H1 (cell line): ENCODE measurements around the gene SAAL1. TPM values are rescaled to one million over a fixed set of nuclear protein-coding genes. Genes with fewer than 3 reads are reported as not detected.

Experiments used
- CTCF ChIA-PET: fragments of 300-600 bp; sonication (Branson Sonifier 250); formaldehyde crosslinking; loops from one replicate; lab custom pipeline; 2021; ENCODE audit not compliant: partially characterized antibody; lab: Charles Lee
- POLR2A ChIA-PET: fragments of 300-600 bp; sonication (Branson Sonifier 250); formaldehyde crosslinking; loops from one replicate; lab custom pipeline; 2021; ENCODE audit warnings: inconsistent platforms; ENCODE audit not compliant: partially characterized antibody; lab: Charles Lee
- DNase-seq, 2 experiments: peaks; one replicate each; pipeline versions ENCODE4 v3.0.0 to v3.0.0-alpha.2; 2010 to 2022; ENCODE audit warnings: low spot score in 2 of 2, low read depth in 1 of 2, mixed read lengths in 1 of 2
- FAIRE-seq: peaks from 2 replicates; lab custom pipeline; 2011; peaks lifted over from hg19 to GRCh38; lab: Jason Lieb, UNC
- H2AFZ ChIP-seq: 2 replicates; pipeline ENCODE4 v1.8.1; 2012; ENCODE audit warnings: low read length, inconsistent platforms
- H2AK5ac ChIP-seq: 2 replicates; pipeline ENCODE4 v1.6.1; 2013; ENCODE audit warnings: low read depth, low read length
- H2BK120ac ChIP-seq: replicated peaks from 2 replicates; pipeline ENCODE3; 2013; ENCODE audit warnings: low read depth, low read length, inconsistent platforms
- H2BK12ac ChIP-seq: 2 replicates; pipeline ENCODE4 v1.6.1; 2013; ENCODE audit warnings: low read depth, low read length
- H2BK15ac ChIP-seq: 2 replicates; pipeline ENCODE4 v1.6.1; 2013; ENCODE audit warnings: low read length
- H2BK20ac ChIP-seq: 2 replicates; pipeline ENCODE4 v1.6.1; 2013; ENCODE audit warnings: low read length
- H2BK5ac ChIP-seq: 2 replicates; pipeline ENCODE4 v1.6.1; 2013; ENCODE audit warnings: low read depth, low read length
- H3K14ac ChIP-seq: 2 replicates; pipeline ENCODE4 v1.6.1; 2013; ENCODE audit warnings: inconsistent platforms; ENCODE audit not compliant: insufficient read length
- H3K18ac ChIP-seq: 2 replicates; pipeline ENCODE4 v1.6.1; 2013; ENCODE audit warnings: low read length; ENCODE audit errors: extremely low read depth
- H3K23ac ChIP-seq: 2 replicates; pipeline ENCODE4 v1.6.1; 2013; ENCODE audit warnings: inconsistent platforms; ENCODE audit not compliant: insufficient read length
- H3K23me2 ChIP-seq: 2 replicates; pipeline ENCODE4 v1.6.1; 2013; ENCODE audit warnings: low read depth, low read length
- H3K27ac ChIP-seq: 2 replicates; pipeline ENCODE4 v1.6.1; 2011; ENCODE audit warnings: low read depth, low read length, inconsistent platforms
- H3K27me3 ChIP-seq, 4 experiments: replicated peaks in 1 of 4; 1 replicate in 1 of 4; 2 replicates in 3 of 4; pipeline versions ENCODE4 v1.6.1 to v1.8.1; 2011 to 2013; ENCODE audit warnings: low read length in 3 of 4, mild to moderate bottlenecking in 3 of 4, inconsistent platforms in 2 of 4, mixed read lengths in 2 of 4, moderate library complexity in 1 of 4; ENCODE audit not compliant: control insufficient read depth in 3 of 4, insufficient read depth in 3 of 4; ENCODE audit errors: extremely low read depth in 1 of 4
- H3K36me3 ChIP-seq, 4 experiments: 2 replicates each; pipeline versions ENCODE4 v1.6.1 to v1.8.1; 2011 to 2013; ENCODE audit warnings: mild to moderate bottlenecking in 4 of 4, low read length in 3 of 4, moderate library complexity in 2 of 4, control low read depth in 1 of 4, inconsistent platforms in 1 of 4; ENCODE audit not compliant: insufficient read depth in 4 of 4, control insufficient read depth in 2 of 4
- H3K4ac ChIP-seq: replicated peaks from 2 replicates; pipeline ENCODE3; 2013; ENCODE audit warnings: low read length, low read depth, mixed read lengths, inconsistent platforms; ENCODE audit not compliant: insufficient read length
- H3K4me1 ChIP-seq, 4 experiments: replicated peaks in 1 of 4; 1 replicate in 1 of 4; 2 replicates in 3 of 4; pipeline versions ENCODE4 v1.6.1 to v1.8.1; 2011 to 2013; ENCODE audit warnings: low read length in 3 of 4, inconsistent platforms in 2 of 4, mixed read lengths in 1 of 4; ENCODE audit not compliant: insufficient read depth in 4 of 4, control insufficient read depth in 3 of 4
- H3K4me2 ChIP-seq, 2 experiments: 2 replicates each; pipeline versions ENCODE4 v1.6.1 to v1.8.1; 2011 to 2013; ENCODE audit warnings: low read depth in 2 of 2, low read length in 2 of 2, control low read depth in 1 of 2, inconsistent platforms in 1 of 2, mild to moderate bottlenecking in 1 of 2; ENCODE audit not compliant: insufficient read depth in 1 of 2
- H3K4me3 ChIP-seq, 4 experiments: fragments of 200-600, 300-600 bp in 1 of 4; sonication (generic), shearing (Covaris generic), sonication (Bioruptor Twin) in 1 of 4; 2 replicates each; pipeline versions ENCODE4 v1.5.1 to v1.8.1; 2011 to 2016; ENCODE audit warnings: low read length in 4 of 4, low read depth in 3 of 4, control low read depth in 2 of 4, inconsistent platforms in 2 of 4, mild to moderate bottlenecking in 2 of 4, mixed read lengths in 1 of 4, moderate library complexity in 1 of 4; ENCODE audit not compliant: insufficient read depth in 2 of 4; ENCODE audit errors: extremely low read depth in 1 of 4
- H3K56ac ChIP-seq: replicated peaks from 2 replicates; pipeline ENCODE3; 2013; ENCODE audit warnings: low read depth, mild to moderate bottlenecking, mixed read lengths, low read length, inconsistent platforms; ENCODE audit not compliant: insufficient read length
- H3K79me1 ChIP-seq: 2 replicates; pipeline ENCODE4 v1.6.1; 2013; ENCODE audit warnings: low read depth, low read length, control low read depth
- H3K79me2 ChIP-seq, 2 experiments: 2 replicates each; pipeline versions ENCODE4 v1.6.1 to v1.8.1; 2012 to 2013; ENCODE audit warnings: low read length in 2 of 2, mild to moderate bottlenecking in 2 of 2, inconsistent platforms in 1 of 2; ENCODE audit not compliant: insufficient read depth in 2 of 2, control insufficient read depth in 1 of 2
- H3K9ac ChIP-seq, 4 experiments: replicated peaks in 1 of 4; 1 replicate in 1 of 4; 2 replicates in 3 of 4; pipeline versions ENCODE4 v1.6.1 to v1.8.1; 2011 to 2013; ENCODE audit warnings: low read depth in 3 of 4, low read length in 3 of 4, control low read depth in 2 of 4, mild to moderate bottlenecking in 2 of 4, moderate library complexity in 2 of 4, inconsistent platforms in 1 of 4; ENCODE audit errors: extremely low read depth in 1 of 4
- H3K9me3 ChIP-seq, 2 experiments: 2 replicates each; pipeline versions ENCODE4 v1.6.1 to v1.8.1; 2012 to 2013; ENCODE audit warnings: mild to moderate bottlenecking in 2 of 2, moderate library complexity in 2 of 2, control low read depth in 1 of 2, inconsistent platforms in 1 of 2, low read depth in 1 of 2, low read length in 1 of 2, mixed read lengths in 1 of 2; ENCODE audit not compliant: insufficient read depth in 2 of 2
- H4K20me1 ChIP-seq, 2 experiments: replicated peaks in 1 of 2; 2 replicates each; pipeline versions ENCODE3 to v1.8.1; 2011 to 2013; ENCODE audit warnings: inconsistent platforms in 2 of 2, low read length in 2 of 2, mild to moderate bottlenecking in 1 of 2; ENCODE audit not compliant: insufficient read depth in 2 of 2, control insufficient read depth in 1 of 2
- H4K5ac ChIP-seq: 2 replicates; pipeline ENCODE4 v1.6.1; 2013; ENCODE audit warnings: low read length, low read depth, mixed read lengths, inconsistent platforms; ENCODE audit not compliant: insufficient read length
- H4K8ac ChIP-seq: 2 replicates; pipeline ENCODE4 v1.8.0; 2013; ENCODE audit warnings: mild to moderate bottlenecking, moderate library complexity, low read length, inconsistent platforms; ENCODE audit not compliant: insufficient read depth; ENCODE audit errors: extremely low read depth
- H4K91ac ChIP-seq: replicated peaks from 2 replicates; pipeline ENCODE3; 2013; ENCODE audit warnings: low read length, mixed read lengths, inconsistent platforms; ENCODE audit not compliant: insufficient read length
- NRF1 ChIP-seq: IDR thresholded peaks from 2 replicates; pipeline ENCODE4 v1.6.1; 2011; ENCODE audit warnings: mild to moderate bottlenecking, low read depth, low read length, improper control_type of control experiment
- WGBS, 2 experiments: shearing (Covaris generic) in 1 of 2; methylation state at CpG; one replicate each; pipeline versions ENCODE4 v1.1.6 to v1.1.7; 2013 to 2015; ENCODE audit warnings: low lambda C conversion rate in 2 of 2, mixed read lengths in 2 of 2, inconsistent platforms in 1 of 2, low coverage in 1 of 2, missing lambda C conversion rate in 1 of 2; ENCODE audit not compliant: insufficient replicate concordance in 2 of 2, insufficient coverage in 1 of 2, insufficient read length in 1 of 2; ENCODE audit errors: extremely low coverage in 1 of 2, missing lambda C conversion rate in 1 of 2; 5-methylcytosine and 5-hydroxymethylcytosine counted together
- polyA plus RNA-seq, 7 experiments: library from polyadenylated mRNA; depleted of rRNA in 3 of 7; stranded (reverse) in 5 of 7; unstranded in 2 of 7; fragments of >200 nt in 5 of 7; fragments of 200-250 nt in 2 of 7; gene quantifications; 1 replicate in 5 of 7; 2 replicates in 1 of 7; 4 replicates in 1 of 7; pipeline versions ENCODE4 v1.2.1 to v1.2.3, GENCODE V29; 2011 to 2013; ENCODE audit warnings: missing spikeins in 2 of 7, mixed read lengths in 2 of 7
- total RNA-seq: library from RNA; stranded (reverse); fragmentation: NEBNext Ultra II Directional; extraction: Animal tissue kit (Norgen Biotek cat#: 25700); gene quantifications from 2 replicates; pipeline ENCODE4 v1.2.1, GENCODE V29; 2021

SAAL1 gene
- total and polyA plus RNA-seq, 2 of the 8 experiments (the other 6 are each of a cell fraction or from before 2014, with no cell fraction given) = 26.4 to 46.6 TPM

- Histone ChIP-seq H3K27ac (no peak overlapping the region), H3K4me3 (no peak overlapping the region), H2AK5ac (no peak overlapping the region), H3K23me2 (no peaks in the 10 kb centered on the region), H4K20me1 (no peaks in the 10 kb centered on the region), H3K4ac (no peak overlapping the region), H2AFZ (no peak overlapping the region), H4K5ac (no peak overlapping the region), H3K79me2 (no peaks in the 10 kb centered on the region), H3K56ac (no peak overlapping the region), H3K14ac (no peak overlapping the region), H2BK120ac (no peak overlapping the region), H4K91ac (no peak overlapping the region), H3K18ac (no peak overlapping the region), H2BK20ac (no peak overlapping the region), H2BK5ac (no peak overlapping the region), H3K79me1 (0 out of 2 replicates have a peak, but pooled peaks cover 4% of the 10 kb centered on the region), H4K8ac (no peak overlapping the region), H3K9ac (no peak overlapping the region), H3K4me2 (no peak overlapping the region), H2BK15ac (no peak overlapping the region), H3K27me3 (no peaks in the 10 kb centered on the region), H3K23ac (no peak overlapping the region), H3K9me3 (no peaks in the 10 kb centered on the region), H2BK12ac (no peak overlapping the region), H3K4me1 (no peaks in the 10 kb centered on the region), H3K36me3 (peaks cover 9 to 85% (median 58%) of the 10 kb centered on the region in 4 experiments)
- no peak for DNase-seq
- no peak for FAIRE-seq
- WGBS, 2 experiments = 94% methylated on average over 3 of the region's 3 CpGs; no CpG with 5 or more reads in 1 of the 2 experiments
- CTCF ChIA-PET = interaction anchor here (1.0 kb wide), 1 partner anchor 525 kb away, joined by 4 read pairs; no protein-coding TSS in a partner anchor
- TF ChIP-seq NRF1 = no peak
- POLR2A ChIA-PET = interaction anchor here (1.9 kb wide), 1 partner anchor 9 kb away, joined by 8 read pairs; no protein-coding TSS in a partner anchor
Measured at GRCh38 chr11:18088966-18089365, 16.9 kb downstream of the SAAL1 start.
